Loucy (cell line): ENCODE results near the gene ALCAM.

ENCODE experiments used
- EZH2phosphoT487 ChIP-seq: fragments of 200-600 bp; IDR thresholded peaks from 2 replicates; pipeline ENCODE4 v1.6.1; 2018; ENCODE audit warnings: antibody characterized with exemption, mild to moderate bottlenecking, moderate library complexity, borderline replicate concordance
- TF ChIP-seq, protein P1 (sequence below): fragments of 200-600 bp; sonication (generic); conservative IDR thresholded peaks from 2 replicates; pipeline ENCODE4 v1.5.1; 2014; ENCODE audit warnings: mild to moderate bottlenecking, antibody characterized with exemption, low read length

DNA sequence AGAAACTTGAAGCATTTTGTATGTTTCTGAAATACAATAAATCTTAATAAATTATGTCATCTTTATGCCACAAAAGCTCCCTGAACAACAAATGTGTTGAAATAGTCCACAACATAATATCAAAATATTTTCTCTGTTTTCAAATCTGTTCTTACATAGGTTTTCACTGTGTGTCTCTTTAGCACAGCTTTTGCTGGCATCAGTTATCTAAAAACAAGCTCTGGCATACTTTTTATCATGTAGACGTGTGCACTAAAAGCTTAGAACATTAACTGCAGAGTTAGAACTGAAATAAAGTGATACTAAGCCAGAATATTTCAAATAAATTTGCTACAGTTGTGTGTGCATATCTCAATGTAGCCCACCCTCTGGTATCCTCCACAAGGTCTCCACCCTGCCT is 41.8 kb upstream of the ALCAM start:
- TF ChIP-seq, protein P1, sequence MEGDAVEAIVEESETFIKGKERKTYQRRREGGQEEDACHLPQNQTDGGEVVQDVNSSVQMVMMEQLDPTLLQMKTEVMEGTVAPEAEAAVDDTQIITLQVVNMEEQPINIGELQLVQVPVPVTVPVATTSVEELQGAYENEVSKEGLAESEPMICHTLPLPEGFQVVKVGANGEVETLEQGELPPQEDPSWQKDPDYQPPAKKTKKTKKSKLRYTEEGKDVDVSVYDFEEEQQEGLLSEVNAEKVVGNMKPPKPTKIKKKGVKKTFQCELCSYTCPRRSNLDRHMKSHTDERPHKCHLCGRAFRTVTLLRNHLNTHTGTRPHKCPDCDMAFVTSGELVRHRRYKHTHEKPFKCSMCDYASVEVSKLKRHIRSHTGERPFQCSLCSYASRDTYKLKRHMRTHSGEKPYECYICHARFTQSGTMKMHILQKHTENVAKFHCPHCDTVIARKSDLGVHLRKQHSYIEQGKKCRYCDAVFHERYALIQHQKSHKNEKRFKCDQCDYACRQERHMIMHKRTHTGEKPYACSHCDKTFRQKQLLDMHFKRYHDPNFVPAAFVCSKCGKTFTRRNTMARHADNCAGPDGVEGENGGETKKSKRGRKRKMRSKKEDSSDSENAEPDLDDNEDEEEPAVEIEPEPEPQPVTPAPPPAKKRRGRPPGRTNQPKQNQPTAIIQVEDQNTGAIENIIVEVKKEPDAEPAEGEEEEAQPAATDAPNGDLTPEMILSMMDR: no peak
- TF ChIP-seq EZH2phosphoT487: no peak
